DOHH2 (cell line): Measurements from ENCODE around the gene EML4.

ENCODE experiments used
- H3F3A ChIP-seq: fragments of 200-600 bp; sonication (generic), shearing (Covaris generic); 2 replicates; pipeline ENCODE4 v1.6.0; 2016; ENCODE audit warnings: antibody characterized with exemption, mild to moderate bottlenecking; ENCODE audit not compliant: control insufficient read depth, insufficient read depth
- H3K27ac ChIP-seq: fragments of 200-600 bp; sonication (generic); 2 replicates; pipeline ENCODE4 v1.5.1; 2014; ENCODE audit warnings: low read depth, mild to moderate bottlenecking, low read length, moderate library complexity
- H3K27me3 ChIP-seq: fragments of 200-600 bp; sonication (generic); 2 replicates; pipeline ENCODE4 v1.6.1; 2014; ENCODE audit warnings: mild to moderate bottlenecking, low read length, mixed read lengths; ENCODE audit not compliant: control insufficient read depth
- H3K36me3 ChIP-seq: fragments of 200-600 bp; sonication (generic); 2 replicates; pipeline ENCODE4 v1.6.1; 2014; ENCODE audit warnings: mild to moderate bottlenecking, low read length, moderate library complexity, mixed read lengths; ENCODE audit not compliant: control insufficient read depth
- H3K4me1 ChIP-seq: fragments of 200-600 bp; sonication (generic); 2 replicates; pipeline ENCODE4 v1.6.1; 2014; ENCODE audit warnings: mild to moderate bottlenecking, low read length, mixed read lengths; ENCODE audit not compliant: control insufficient read depth
- H3K4me2 ChIP-seq: fragments of 200-600 bp; sonication (generic); 2 replicates; pipeline ENCODE4 v1.6.0; 2014; ENCODE audit warnings: mild to moderate bottlenecking, low read length, moderate library complexity
- H3K4me3 ChIP-seq: fragments of 200-600 bp; sonication (generic); 2 replicates; pipeline ENCODE4 v1.5.1; 2014; ENCODE audit warnings: mild to moderate bottlenecking, low read length, mixed read lengths
- H3K79me2 ChIP-seq: fragments of 200-600 bp; sonication (generic); 2 replicates; pipeline ENCODE4 v1.6.1; 2014; ENCODE audit warnings: mild to moderate bottlenecking, low read length, mixed read lengths; ENCODE audit not compliant: control insufficient read depth
- H3K9me2 ChIP-seq: fragments of 200-600 bp; sonication (generic); replicated peaks from 2 replicates; pipeline ENCODE4 v1.6.1; 2014; ENCODE audit warnings: mild to moderate bottlenecking, low read length, mixed read lengths; ENCODE audit not compliant: control insufficient read depth
- H3K9me3 ChIP-seq: fragments of 200-600 bp; sonication (generic); 2 replicates; pipeline ENCODE4 v1.6.1; 2014; ENCODE audit warnings: antibody characterized with exemption, low read length, mixed read lengths; ENCODE audit not compliant: control insufficient read depth, insufficient read depth
- H4K20me1 ChIP-seq: fragments of 200-600 bp; sonication (generic); 2 replicates; pipeline ENCODE4 v1.6.0; 2014; ENCODE audit warnings: low read depth, mild to moderate bottlenecking, antibody characterized with exemption, low read length, moderate library complexity; ENCODE audit not compliant: control insufficient read depth, insufficient read depth
- CTCF ChIP-seq: fragments of 200-600 bp; sonication (generic); IDR thresholded peaks from one replicate; pipeline ENCODE4 v1.5.1; 2014; ENCODE audit warnings: antibody characterized with exemption, mild to moderate bottlenecking, low read depth, low read length; ENCODE audit not compliant: poor library complexity, severe bottlenecking
- EZH2phosphoT487 ChIP-seq: fragments of 200-600 bp; sonication (generic); IDR thresholded peaks from 2 replicates; pipeline ENCODE4 v1.6.1; 2017; ENCODE audit warnings: borderline replicate concordance, mild to moderate bottlenecking, antibody characterized with exemption, low read length, moderate library complexity, mixed read lengths

Gene EML4

GRCh38 chr2:42183775-42184174 is 14.6 kb downstream of the EML4 start:
- Histone ChIP-seq H3K79me2 (peaks cover 24% of the 10 kb centered on the region), H3K27ac (no peak overlapping the region), H3K4me2 (no peak overlapping the region), H3K36me3 (no peaks in the 10 kb centered on the region), H3F3A (no peaks in the 10 kb centered on the region), H3K4me3 (no peak overlapping the region), H4K20me1 (no peaks in the 10 kb centered on the region; the same call in none of the 2 replicates), H3K4me1 (peaks cover 10% of the 10 kb centered on the region), H3K9me3 (no peaks in the 10 kb centered on the region), H3K9me2 (no peaks in the 10 kb centered on the region), H3K27me3 (no peaks in the 10 kb centered on the region)
- TF ChIP-seq CTCF (no peak), EZH2phosphoT487 (no peak)

- Histone ChIP-seq H3F3A (no peaks in the 10 kb centered on the region), H3K4me1 (peaks cover 10% of the 10 kb centered on the region), H3K79me2 (peaks cover 24% of the 10 kb centered on the region), H4K20me1 (no peaks in the 10 kb centered on the region; the same call in none of the 2 replicates), H3K36me3 (no peaks in the 10 kb centered on the region), H3K27me3 (no peaks in the 10 kb centered on the region), H3K9me3 (no peaks in the 10 kb centered on the region), H3K9me2 (no peaks in the 10 kb centered on the region), H3K4me2 (no peak overlapping the region), H3K4me3 (no peak overlapping the region), H3K27ac (no peak overlapping the region)
- TF ChIP-seq EZH2phosphoT487: no peak
- TF ChIP-seq CTCF: no peak
Measured at GRCh38 chr2:42184346-42184745, 15.2 kb downstream of the EML4 start.

- no peak overlapping the region for H3K27ac ChIP-seq
- H3K27me3 ChIP-seq: no peaks in the 10 kb centered on the region
- H3K4me3 ChIP-seq: no peak overlapping the region
- H3K9me2 ChIP-seq: no peaks in the 10 kb centered on the region
- no peak overlapping the region for H3K4me2 ChIP-seq
- H4K20me1 ChIP-seq: no peaks in the 10 kb centered on the region; the same call in none of the 2 replicates
- H3K79me2 ChIP-seq: peaks cover 26% of the 10 kb centered on the region
- H3K36me3 ChIP-seq: no peaks in the 10 kb centered on the region
- no peaks in the 10 kb centered on the region for H3F3A ChIP-seq
- H3K9me3 ChIP-seq: no peaks in the 10 kb centered on the region
- no peak for TF ChIP-seq EZH2phosphoT487
- TF ChIP-seq CTCF: no peak
- peaks cover 10% of the 10 kb centered on the region for H3K4me1 ChIP-seq
Measured at GRCh38 chr2:42185220-42185921, 16.2 kb downstream of the EML4 start.
